Neural cell (in vitro differentiated cells): ENCODE results near the gene C20orf144. TPM values are rescaled to one million over a fixed set of nuclear protein-coding genes. Genes with fewer than 3 reads are reported as not detected.

Experiments
- H2AFZ ChIP-seq: fragments of 200-600, 300-800 bp; sonication (generic), shearing (Covaris generic); 2 replicates; pipeline ENCODE4 v1.6.0; 2014; ENCODE audit warnings: low read depth, mild to moderate bottlenecking, antibody characterized with exemption, low read length, moderate library complexity
- H3F3A ChIP-seq: fragments of 200-600 bp; shearing (Covaris generic); 2 replicates; pipeline ENCODE4 v1.6.1; 2016; ENCODE audit warnings: mild to moderate bottlenecking, moderate library complexity, mixed read lengths, antibody characterized with exemption, low read length; ENCODE audit not compliant: insufficient read depth, poor library complexity, severe bottlenecking
- H3K27ac ChIP-seq: fragments of 200-600, 300-800 bp; sonication (generic), shearing (Covaris generic); 2 replicates; pipeline ENCODE4 v1.5.1; 2014; ENCODE audit warnings: mild to moderate bottlenecking, low read length, moderate library complexity
- H3K27me3 ChIP-seq: fragments of 300-800, 200-600 bp; sonication (generic), shearing (Covaris generic); 2 replicates; pipeline ENCODE4 v1.6.0; 2014; ENCODE audit warnings: mild to moderate bottlenecking, low read depth, low read length, moderate library complexity; ENCODE audit not compliant: insufficient read depth
- H3K36me3 ChIP-seq: fragments of 300-800, 200-600 bp; sonication (generic), shearing (Covaris generic); 2 replicates; pipeline ENCODE4 v1.5.1; 2014; ENCODE audit warnings: mild to moderate bottlenecking, antibody characterized with exemption, low read length, moderate library complexity; ENCODE audit not compliant: insufficient read depth
- H3K4me2 ChIP-seq: fragments of 300-800, 200-600 bp; sonication (generic), shearing (Covaris generic); 2 replicates; pipeline ENCODE4 v1.6.0; 2014; ENCODE audit warnings: mild to moderate bottlenecking, low read length
- H3K4me3 ChIP-seq: fragments of 300-800, 200-600 bp; sonication (generic), shearing (Covaris generic); 2 replicates; pipeline ENCODE4 v1.5.1; 2014; ENCODE audit warnings: mild to moderate bottlenecking, low read length, moderate library complexity
- H3K79me2 ChIP-seq: fragments of 200-600 bp; shearing (Covaris generic); replicated peaks from 2 replicates; pipeline ENCODE4 v1.6.0; 2014; ENCODE audit warnings: mild to moderate bottlenecking, low read length, moderate library complexity; ENCODE audit not compliant: insufficient read depth
- H3K9ac ChIP-seq: fragments of 300-800, 200-600 bp; sonication (generic), shearing (Covaris generic); 2 replicates; pipeline ENCODE4 v1.6.1; 2016; ENCODE audit warnings: mild to moderate bottlenecking, low read length, mixed read lengths
- H3K9me2 ChIP-seq: fragments of 200-600 bp; shearing (Covaris generic); 2 replicates; pipeline ENCODE4 v1.6.1; 2016; ENCODE audit warnings: mild to moderate bottlenecking, low read length, mixed read lengths; ENCODE audit not compliant: insufficient read depth
- H3K9me3 ChIP-seq: fragments of 200-600, 300-800 bp; sonication (generic), shearing (Covaris generic); 2 replicates; pipeline ENCODE4 v1.6.1; 2016; ENCODE audit warnings: mild to moderate bottlenecking, mixed run types, low read length, moderate library complexity, mixed read lengths
- H4K20me1 ChIP-seq: fragments of 200-600 bp; shearing (Covaris generic); 2 replicates; pipeline ENCODE4 v1.6.1; 2016; ENCODE audit warnings: mild to moderate bottlenecking, mixed run types; ENCODE audit not compliant: insufficient read depth
- CTCF ChIP-seq: fragments of 450-650 bp; IDR thresholded peaks from 2 replicates; pipeline ENCODE4 v1.5.1; 2014; ENCODE audit warnings: antibody characterized with exemption, mild to moderate bottlenecking, moderate library complexity; ENCODE audit not compliant: poor library complexity, severe bottlenecking
- EP300 ChIP-seq: fragments of 450-650 bp; conservative IDR thresholded peaks from 2 replicates; pipeline ENCODE4 v1.6.1; 2014; ENCODE audit warnings: antibody characterized with exemption, mild to moderate bottlenecking, moderate library complexity; ENCODE audit not compliant: poor library complexity, severe bottlenecking
- EZH2 ChIP-seq: fragments of 200-600, 300-800 bp; shearing (Covaris generic), sonication (generic); IDR thresholded peaks from 2 replicates; pipeline ENCODE4 v1.6.1; 2014; ENCODE audit warnings: antibody characterized with exemption, low read length, borderline replicate concordance, mild to moderate bottlenecking; ENCODE audit not compliant: insufficient read depth, poor library complexity, severe bottlenecking
- MXI1 ChIP-seq: fragments of 450-650 bp; conservative IDR thresholded peaks from 2 replicates; pipeline ENCODE4 v1.6.1; 2014; ENCODE audit warnings: antibody characterized with exemption, mild to moderate bottlenecking; ENCODE audit not compliant: poor library complexity, severe bottlenecking
- POLR2AphosphoS5 ChIP-seq: IDR thresholded peaks from 2 replicates; pipeline ENCODE4 v1.6.1; 2012
- RAD21 ChIP-seq: fragments of 450-650 bp; conservative IDR thresholded peaks from 2 replicates; pipeline ENCODE4 v1.6.1; 2014; ENCODE audit warnings: antibody characterized with exemption, mild to moderate bottlenecking, moderate library complexity
- SMC3 ChIP-seq: fragments of 450-650 bp; conservative IDR thresholded peaks from 2 replicates; pipeline ENCODE4 v1.6.1; 2014; ENCODE audit warnings: antibody characterized with exemption, mild to moderate bottlenecking, moderate library complexity; ENCODE audit not compliant: poor library complexity
- TAF1 ChIP-seq: IDR thresholded peaks from 2 replicates; pipeline ENCODE4 v1.6.1; 2012; ENCODE audit warnings: low read depth
- polyA plus RNA-seq: library from polyadenylated mRNA; depleted of rRNA; stranded (reverse); fragments of >200 nt; gene quantifications from 2 replicates; pipeline ENCODE4 v1.2.3, GENCODE V29; 2014
- TF ChIP-seq, protein P1 (sequence below): IDR thresholded peaks from 2 replicates; pipeline ENCODE4 v1.6.1; 2012; ENCODE audit warnings: borderline replicate concordance

The C20orf144 gene
- polyA plus RNA-seq, 1 donor from 2014 or later = not detected

- H3K9ac ChIP-seq = no peak overlapping the region
- no peaks in the 10 kb centered on the region for H3K9me3 ChIP-seq
- no peak overlapping the region for H3K4me3 ChIP-seq
- no peaks in the 10 kb centered on the region for H4K20me1 ChIP-seq
- H3K27me3 ChIP-seq = no peaks in the 10 kb centered on the region
- no peak for TF ChIP-seq POLR2AphosphoS5
- TF ChIP-seq EP300 = no peak
- no peak for TF ChIP-seq MXI1
- TF ChIP-seq EZH2 = no peak
- TF ChIP-seq SMC3 = no peak
- no peak for TF ChIP-seq CTCF
- TF ChIP-seq, protein P1, sequence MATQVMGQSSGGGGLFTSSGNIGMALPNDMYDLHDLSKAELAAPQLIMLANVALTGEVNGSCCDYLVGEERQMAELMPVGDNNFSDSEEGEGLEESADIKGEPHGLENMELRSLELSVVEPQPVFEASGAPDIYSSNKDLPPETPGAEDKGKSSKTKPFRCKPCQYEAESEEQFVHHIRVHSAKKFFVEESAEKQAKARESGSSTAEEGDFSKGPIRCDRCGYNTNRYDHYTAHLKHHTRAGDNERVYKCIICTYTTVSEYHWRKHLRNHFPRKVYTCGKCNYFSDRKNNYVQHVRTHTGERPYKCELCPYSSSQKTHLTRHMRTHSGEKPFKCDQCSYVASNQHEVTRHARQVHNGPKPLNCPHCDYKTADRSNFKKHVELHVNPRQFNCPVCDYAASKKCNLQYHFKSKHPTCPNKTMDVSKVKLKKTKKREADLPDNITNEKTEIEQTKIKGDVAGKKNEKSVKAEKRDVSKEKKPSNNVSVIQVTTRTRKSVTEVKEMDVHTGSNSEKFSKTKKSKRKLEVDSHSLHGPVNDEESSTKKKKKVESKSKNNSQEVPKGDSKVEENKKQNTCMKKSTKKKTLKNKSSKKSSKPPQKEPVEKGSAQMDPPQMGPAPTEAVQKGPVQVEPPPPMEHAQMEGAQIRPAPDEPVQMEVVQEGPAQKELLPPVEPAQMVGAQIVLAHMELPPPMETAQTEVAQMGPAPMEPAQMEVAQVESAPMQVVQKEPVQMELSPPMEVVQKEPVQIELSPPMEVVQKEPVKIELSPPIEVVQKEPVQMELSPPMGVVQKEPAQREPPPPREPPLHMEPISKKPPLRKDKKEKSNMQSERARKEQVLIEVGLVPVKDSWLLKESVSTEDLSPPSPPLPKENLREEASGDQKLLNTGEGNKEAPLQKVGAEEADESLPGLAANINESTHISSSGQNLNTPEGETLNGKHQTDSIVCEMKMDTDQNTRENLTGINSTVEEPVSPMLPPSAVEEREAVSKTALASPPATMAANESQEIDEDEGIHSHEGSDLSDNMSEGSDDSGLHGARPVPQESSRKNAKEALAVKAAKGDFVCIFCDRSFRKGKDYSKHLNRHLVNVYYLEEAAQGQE = no peak
- TF ChIP-seq RAD21 = no peak
- no peak for TF ChIP-seq TAF1
- no peaks in the 10 kb centered on the region for H3K36me3 ChIP-seq
- no peaks in the 10 kb centered on the region for H3K9me2 ChIP-seq
- no peaks in the 10 kb centered on the region for H3F3A ChIP-seq
- H2AFZ ChIP-seq = no peak overlapping the region
- no peaks in the 10 kb centered on the region for H3K79me2 ChIP-seq
- H3K4me2 ChIP-seq = no peak overlapping the region
- H3K27ac ChIP-seq = no peak overlapping the region
These were observed 3.2 kb upstream of the C20orf144 start for GRCh38 chr20:33658929-33659328.

- H3K9ac ChIP-seq = no peak overlapping the region
- no peaks in the 10 kb centered on the region for H3K9me3 ChIP-seq
- no peaks in the 10 kb centered on the region for H3K79me2 ChIP-seq
- no peak overlapping the region for H3K4me2 ChIP-seq
- no peaks in the 10 kb centered on the region for H3K27me3 ChIP-seq
- no peaks in the 10 kb centered on the region for H4K20me1 ChIP-seq
- H3F3A ChIP-seq = no peaks in the 10 kb centered on the region
- H2AFZ ChIP-seq = no peak overlapping the region
- no peaks in the 10 kb centered on the region for H3K36me3 ChIP-seq
- TF ChIP-seq, protein P1 = no peak
- TF ChIP-seq TAF1 (no peak), EP300 (no peak), RAD21 (no peak), CTCF (no peak), POLR2AphosphoS5 (no peak), EZH2 (no peak), MXI1 (no peak), SMC3 (no peak)
- H3K4me3 ChIP-seq = no peak overlapping the region
- no peak overlapping the region for H3K27ac ChIP-seq
- H3K9me2 ChIP-seq = no peaks in the 10 kb centered on the region
These were observed 2.6 kb upstream of the C20orf144 start for GRCh38 chr20:33659341-33660034.
